Activated T-cell treated with anti-CD3 and anti-CD28 coated beads for 24 hours (primary cell): Measurements from ENCODE around the gene METTL17.

Source experiments
- DNase-seq: peaks from one replicate; pipeline ENCODE4 v3.0.0-alpha.2; 2020; ENCODE audit warnings: low read depth

Gene METTL17

GRCh38 chr14:21043387-21043973 lies 53.7 kb downstream of the METTL17 start:
- DNase-seq: no peak

DNA sequence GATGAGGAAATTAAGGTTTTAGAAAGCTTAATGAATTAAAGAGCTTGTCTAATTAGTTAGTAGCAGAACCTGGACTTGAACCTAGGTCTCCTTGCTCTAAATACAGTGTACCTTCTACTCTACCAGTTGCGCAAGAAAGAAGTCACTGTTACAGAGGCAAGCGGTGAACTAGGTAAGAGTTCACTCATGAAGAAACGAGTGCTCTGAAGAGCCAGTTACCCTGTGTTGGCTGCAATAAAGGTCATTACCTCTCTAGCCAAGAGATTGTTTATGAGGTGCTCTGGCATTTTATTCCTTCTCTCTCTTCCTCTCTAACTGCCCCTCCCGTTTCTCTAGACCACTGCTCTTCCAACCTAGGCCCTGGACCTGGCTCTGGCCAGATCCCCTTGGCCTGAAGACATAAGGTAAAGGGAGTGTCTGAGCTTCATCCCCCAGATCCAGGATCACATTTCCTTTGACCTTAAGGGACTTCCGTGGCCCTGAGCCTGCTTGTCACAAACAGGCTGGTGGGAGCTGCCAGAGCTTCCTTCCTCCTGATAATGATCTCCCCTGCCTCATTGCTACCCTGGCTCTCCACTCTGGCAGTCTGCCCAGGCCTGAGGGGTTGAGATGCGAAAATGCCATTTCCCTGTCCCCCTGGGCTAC lies 54.3 kb downstream of the METTL17 start:
- DNase-seq: no peak
